Progenitor cell of endocrine pancreas (in vitro differentiated cells): ENCODE data around the gene PSMC6. TPM values are rescaled to one million over a fixed set of nuclear protein-coding genes. Genes with fewer than 3 reads are reported as not detected.
A peak's percentile ranks its signal among the peaks of the same experiment; 100 is the strongest.

Source experiments
- DNase-seq: peaks from one replicate; pipeline ENCODE4 v3.0.0; 2021; ENCODE audit warnings: low spot score; ENCODE audit not compliant: unreplicated experiment
- H3K27ac Mint-ChIP-seq: 2 replicates; pipeline ENCODE4 v1.8.0; 2021; ENCODE audit warnings: mild to moderate bottlenecking, moderate library complexity, mixed read lengths
- H3K27me3 Mint-ChIP-seq: 2 replicates; pipeline ENCODE4 v1.8.0; 2021; ENCODE audit warnings: mixed read lengths
- H3K36me3 Mint-ChIP-seq: 2 replicates; pipeline ENCODE4 v1.8.0; 2022; ENCODE audit warnings: mixed read lengths; ENCODE audit not compliant: insufficient read depth
- H3K4me1 Mint-ChIP-seq: 2 replicates; pipeline ENCODE4 v1.8.0; 2021; ENCODE audit warnings: low read depth, mixed read lengths
- H3K4me3 Mint-ChIP-seq: 2 replicates; pipeline ENCODE4 v1.8.0; 2021; ENCODE audit warnings: low read depth, mild to moderate bottlenecking, moderate library complexity, mixed read lengths
- H3K9me3 Mint-ChIP-seq: 2 replicates; pipeline ENCODE4 v1.8.0; 2021; ENCODE audit warnings: low read depth, mixed read lengths
- total RNA-seq: library from RNA; stranded (reverse); gene quantifications from 2 replicates; pipeline ENCODE4 v1.2.1, GENCODE V29; 2021
- TF ChIP-seq, protein P1 (sequence below): fragments of 200-600 bp; sonication (generic); IDR thresholded peaks from one replicate; pipeline ENCODE4 v1.5.0; 2021; ENCODE audit warnings: antibody characterized with exemption, mild to moderate bottlenecking; ENCODE audit not compliant: unreplicated experiment

The PSMC6 gene
- total RNA-seq, 1 donor from 2014 or later: 113 TPM

DNA sequence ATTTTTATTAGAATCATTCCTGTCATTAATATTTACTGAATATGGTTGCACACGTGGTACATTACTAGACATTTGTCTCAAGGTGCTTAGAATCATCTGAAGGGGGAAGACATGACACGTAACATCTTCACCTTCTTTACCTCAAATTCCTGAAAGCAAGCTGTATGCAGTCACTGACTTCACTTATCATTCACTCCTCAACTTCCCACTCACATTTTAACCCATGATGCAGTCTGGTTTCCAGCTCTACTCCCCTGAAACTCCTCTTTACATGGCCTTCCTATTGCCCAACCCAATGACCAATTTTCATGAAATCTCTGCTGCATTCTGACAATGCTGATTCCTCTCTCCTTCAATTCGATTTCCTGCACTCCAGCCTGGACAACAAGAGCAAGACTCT lies 5.8 kb upstream of the PSMC6 start:
- no peaks in the 10 kb centered on the region for H3K36me3 Mint-ChIP-seq
- H3K9me3 Mint-ChIP-seq: peaks cover under 1% of the 10 kb centered on the region
- no peaks in the 10 kb centered on the region for H3K27me3 Mint-ChIP-seq
- H3K27ac Mint-ChIP-seq: peak overlapping the region; percentile 78
- DNase-seq: no peak
- H3K4me1 Mint-ChIP-seq: peaks cover 16% of the 10 kb centered on the region
- no peak overlapping the region for H3K4me3 Mint-ChIP-seq
- TF ChIP-seq, protein P1, sequence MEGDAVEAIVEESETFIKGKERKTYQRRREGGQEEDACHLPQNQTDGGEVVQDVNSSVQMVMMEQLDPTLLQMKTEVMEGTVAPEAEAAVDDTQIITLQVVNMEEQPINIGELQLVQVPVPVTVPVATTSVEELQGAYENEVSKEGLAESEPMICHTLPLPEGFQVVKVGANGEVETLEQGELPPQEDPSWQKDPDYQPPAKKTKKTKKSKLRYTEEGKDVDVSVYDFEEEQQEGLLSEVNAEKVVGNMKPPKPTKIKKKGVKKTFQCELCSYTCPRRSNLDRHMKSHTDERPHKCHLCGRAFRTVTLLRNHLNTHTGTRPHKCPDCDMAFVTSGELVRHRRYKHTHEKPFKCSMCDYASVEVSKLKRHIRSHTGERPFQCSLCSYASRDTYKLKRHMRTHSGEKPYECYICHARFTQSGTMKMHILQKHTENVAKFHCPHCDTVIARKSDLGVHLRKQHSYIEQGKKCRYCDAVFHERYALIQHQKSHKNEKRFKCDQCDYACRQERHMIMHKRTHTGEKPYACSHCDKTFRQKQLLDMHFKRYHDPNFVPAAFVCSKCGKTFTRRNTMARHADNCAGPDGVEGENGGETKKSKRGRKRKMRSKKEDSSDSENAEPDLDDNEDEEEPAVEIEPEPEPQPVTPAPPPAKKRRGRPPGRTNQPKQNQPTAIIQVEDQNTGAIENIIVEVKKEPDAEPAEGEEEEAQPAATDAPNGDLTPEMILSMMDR: no peak

DNA sequence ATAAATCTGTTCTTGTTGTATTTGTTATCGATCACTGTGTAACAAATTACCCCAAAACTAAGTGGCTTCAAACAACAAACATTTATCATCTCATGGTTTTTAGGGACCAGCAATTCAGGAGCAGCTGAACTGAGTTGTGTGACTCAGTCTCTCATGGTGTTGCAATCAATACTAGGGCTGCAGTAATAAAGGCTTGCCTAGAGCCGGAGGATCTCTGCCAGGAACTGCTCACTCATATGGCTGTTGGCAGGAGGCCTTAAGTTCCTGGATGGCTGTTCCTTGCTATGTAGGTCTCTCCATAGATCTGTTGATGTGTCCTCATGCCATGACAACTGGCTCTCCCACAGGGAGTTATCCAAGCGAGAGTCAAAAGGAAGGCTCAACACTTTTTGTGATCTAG lies 3.8 kb upstream of the PSMC6 start:
- TF ChIP-seq, protein P1: no peak
- Mint-ChIP-seq H3K4me3 (no peak overlapping the region), H3K9me3 (peaks cover 4% of the 10 kb centered on the region), H3K4me1 (peaks cover 29% of the 10 kb centered on the region), H3K36me3 (peaks cover 3% of the 10 kb centered on the region), H3K27ac (peak overlapping the region; percentile 21), H3K27me3 (no peaks in the 10 kb centered on the region)
- no peak for DNase-seq

DNA sequence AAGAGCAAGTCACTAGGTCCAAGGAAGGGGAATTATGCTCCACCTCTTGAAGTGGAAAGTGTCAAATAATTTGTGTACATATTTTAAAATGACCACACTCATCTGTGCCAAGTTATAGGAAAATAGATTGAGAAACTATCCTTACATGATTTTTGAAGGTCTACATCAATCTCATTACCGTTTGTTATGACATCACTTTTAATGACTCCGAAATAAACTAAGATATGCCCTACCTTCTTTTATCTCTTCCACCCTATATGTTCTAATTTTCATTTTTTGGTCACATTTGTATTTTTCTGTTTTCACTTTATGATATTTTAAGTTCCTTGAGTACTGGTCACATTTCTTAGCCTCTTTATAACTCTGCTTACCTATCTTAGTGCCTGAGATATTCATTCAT lies 3.3 kb upstream of the PSMC6 start:
- no peak for DNase-seq
- Mint-ChIP-seq H3K4me3 (no peak overlapping the region), H3K4me1 (peaks cover 33% of the 10 kb centered on the region), H3K27ac (peak overlapping the region; percentile 21), H3K27me3 (no peaks in the 10 kb centered on the region), H3K9me3 (peaks cover 4% of the 10 kb centered on the region), H3K36me3 (peaks cover 4% of the 10 kb centered on the region)
- TF ChIP-seq, protein P1: no peak

DNA sequence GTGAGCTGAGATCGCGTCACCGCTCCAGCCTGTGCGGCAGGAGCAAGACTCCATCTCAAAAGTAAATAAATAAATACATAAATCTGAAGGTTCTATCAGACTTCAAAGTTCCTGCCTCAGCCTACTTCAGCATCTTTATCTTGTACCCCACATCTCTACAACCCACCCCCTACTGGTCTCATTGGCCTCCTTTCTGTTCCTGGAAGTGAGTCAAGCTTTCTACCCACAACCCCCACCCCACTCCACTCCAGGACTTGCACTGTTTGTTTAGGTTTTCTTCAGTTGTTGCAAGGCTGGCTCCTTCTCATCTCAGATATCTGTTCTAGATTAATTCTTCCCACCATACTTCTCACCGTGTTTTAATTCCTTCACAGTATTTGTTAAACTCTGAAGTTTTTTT lies 714 bp upstream of the PSMC6 start:
- H3K9me3 Mint-ChIP-seq: peaks cover 4% of the 10 kb centered on the region
- peak overlapping the region; percentile 99 for H3K27ac Mint-ChIP-seq

DNA sequence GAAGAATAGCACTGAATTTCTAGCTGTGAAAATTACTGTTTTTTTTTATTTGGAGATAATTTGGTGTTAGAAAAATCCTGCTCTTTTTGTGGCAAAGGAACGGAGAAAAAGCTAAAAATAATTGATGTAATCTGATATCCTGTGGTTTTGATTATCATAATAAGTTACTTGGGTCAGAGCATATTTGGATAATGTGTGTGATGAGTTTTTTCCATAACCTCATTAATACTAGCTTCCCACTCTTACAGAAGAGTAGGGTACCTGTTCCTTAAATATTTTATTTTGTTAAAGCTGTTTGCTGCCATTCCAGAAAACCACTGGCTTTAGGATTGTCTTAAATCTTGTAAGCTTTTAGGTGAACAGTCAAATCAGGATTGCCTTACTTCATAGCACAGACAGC lies 4.7 kb downstream of the PSMC6 start:
- TF ChIP-seq, protein P1: no peak
- Mint-ChIP-seq H3K27me3 (no peaks in the 10 kb centered on the region), H3K27ac (no peak overlapping the region), H3K9me3 (no peaks in the 10 kb centered on the region), H3K4me1 (peaks cover 14% of the 10 kb centered on the region), H3K36me3 (peaks cover 35% of the 10 kb centered on the region), H3K4me3 (no peak overlapping the region)
- DNase-seq: no peak

More for the DNA sequence above, 714 bp upstream of the PSMC6 start:
- no peak for DNase-seq
- Mint-ChIP-seq H3K36me3 (peaks cover 15% of the 10 kb centered on the region), H3K4me3 (peak overlapping the region; percentile 100), H3K27me3 (no peaks in the 10 kb centered on the region), H3K4me1 (peaks cover 20% of the 10 kb centered on the region)
- TF ChIP-seq, protein P1: no peak
